Mucosa of gallbladder (tissue), 1 donor: ENCODE data around the gene ACBD3. TPM values are rescaled to one million over a fixed set of nuclear protein-coding genes. Genes with fewer than 3 reads are reported as not detected.
A peak's percentile ranks its signal among the peaks of the same experiment; 100 is the strongest.

Experiments
- DNase-seq: peaks from one replicate; pipeline ENCODE4 v3.0.0-alpha.2; 2020; ENCODE audit warnings: low spot score
- total RNA-seq: library from RNA; stranded (reverse); gene quantifications from one replicate; pipeline ENCODE4 v1.2.1, GENCODE V29; 2021
- donor health status: DM: no; HTN: no; CAD: no.

ACBD3 gene
- total RNA-seq, 1 donor from 2014 or later = 39.0 TPM

- no peak for DNase-seq
Observed at GRCh38 chr1:226201029-226201593, 14.6 kb upstream of the ACBD3 start.

GRCh38 chr1:226199971-226200370, 13.4 kb upstream of the ACBD3 start:
- no peak for DNase-seq

GRCh38 chr1:226195144-226195543, 8.6 kb upstream of the ACBD3 start:
- DNase-seq = no peak

- no peak for DNase-seq
Observed at GRCh38 chr1:226187380-226187779, 839 bp upstream of the ACBD3 start.

- no peak for DNase-seq
Observed at GRCh38 chr1:226187019-226187322, 430 bp upstream of the ACBD3 start.

GRCh38 chr1:226185141-226186036, 1.2 kb downstream of the ACBD3 start:
- DNase-seq = no peak

- peak; percentile 81 for DNase-seq
Observed at GRCh38 chr1:226181996-226182714, 4.4 kb downstream of the ACBD3 start.

- no peak for DNase-seq
Observed at GRCh38 chr1:226176870-226177269, 9.7 kb downstream of the ACBD3 start.

GRCh38 chr1:226172589-226172988, 14.0 kb downstream of the ACBD3 start:
- no peak for DNase-seq

GRCh38 chr1:226166341-226166740, 20.2 kb downstream of the ACBD3 start:
- DNase-seq = no peak

GRCh38 chr1:226164154-226164553, 22.4 kb downstream of the ACBD3 start:
- no peak for DNase-seq

- no peak for DNase-seq
Observed at GRCh38 chr1:226162898-226163297, 23.6 kb downstream of the ACBD3 start.

- no peak for DNase-seq
Observed at GRCh38 chr1:226158983-226159382, 27.6 kb downstream of the ACBD3 start.

- DNase-seq = no peak
Observed at GRCh38 chr1:226158457-226158856, 28.1 kb downstream of the ACBD3 start.

- no peak for DNase-seq
Observed at GRCh38 chr1:226157761-226158316, 28.7 kb downstream of the ACBD3 start.

GRCh38 chr1:226154593-226154992, 31.9 kb downstream of the ACBD3 start:
- no peak for DNase-seq

GRCh38 chr1:226149806-226150205, 36.7 kb downstream of the ACBD3 start:
- no peak for DNase-seq

- DNase-seq = no peak
Observed at GRCh38 chr1:226148121-226148648, 38.4 kb downstream of the ACBD3 start.

- DNase-seq = no peak
Observed at GRCh38 chr1:226144045-226144444, 42.5 kb downstream of the ACBD3 start.

GRCh38 chr1:226135709-226136108, 50.8 kb downstream of the ACBD3 start:
- no peak for DNase-seq

GRCh38 chr1:226135059-226135651, 51.4 kb downstream of the ACBD3 start:
- DNase-seq = peak; percentile 62
